HG03135 (cell line): Measurements from ENCODE around the gene ABCD1.
"Not testable (repeated sequence)": the region's sequence is repeated elsewhere in the genome, so short reads cannot be mapped to it uniquely, and the experiment has no call there.

Experiments
- ATAC-seq: cut with Tn5 transposase; IDR thresholded peaks from one replicate; pipeline ENCODE4 v1.9.1; 2021; ENCODE audit warnings: mild to moderate bottlenecking, moderate library complexity; ENCODE audit not compliant: unreplicated experiment

The ABCD1 gene

GRCh38 chrX:153746991-153747390 lies 22.3 kb downstream of the ABCD1 start:
- not testable (repeated sequence) for ATAC-seq

- not testable (repeated sequence) for ATAC-seq
Observed at GRCh38 chrX:153749017-153749416, 24.4 kb downstream of the ABCD1 start.

DNA sequence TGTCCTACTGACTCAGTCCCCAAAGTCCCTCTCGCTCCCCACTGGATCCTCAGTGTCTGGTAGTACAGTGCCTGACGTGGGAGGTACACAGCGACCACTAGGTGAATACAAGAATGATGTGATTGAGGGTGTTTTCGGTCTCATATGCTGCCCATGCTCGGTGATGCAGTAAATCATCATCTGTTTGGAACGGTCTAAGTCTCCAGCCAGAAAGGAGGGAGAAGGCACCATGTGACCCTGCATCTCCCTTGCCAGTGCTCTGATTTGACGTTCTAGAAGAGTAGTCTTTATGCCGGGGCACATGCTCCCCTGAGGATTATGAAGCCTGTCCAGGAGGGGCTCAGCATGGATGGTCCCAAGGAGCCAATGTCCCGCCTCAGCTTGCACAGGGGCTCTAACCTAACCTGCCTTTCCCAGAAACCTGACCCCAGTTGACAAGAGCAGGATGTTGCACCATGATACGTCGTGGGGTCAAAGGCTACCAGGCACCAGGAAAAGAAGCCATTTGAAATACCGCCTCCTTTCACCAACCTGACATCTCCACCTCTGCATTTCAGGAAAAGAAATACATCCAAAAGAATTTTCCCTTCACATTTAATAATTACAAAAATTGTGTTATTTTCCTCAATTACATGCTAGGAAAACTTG lies 25.6 kb downstream of the ABCD1 start:
- no peak for ATAC-seq

DNA sequence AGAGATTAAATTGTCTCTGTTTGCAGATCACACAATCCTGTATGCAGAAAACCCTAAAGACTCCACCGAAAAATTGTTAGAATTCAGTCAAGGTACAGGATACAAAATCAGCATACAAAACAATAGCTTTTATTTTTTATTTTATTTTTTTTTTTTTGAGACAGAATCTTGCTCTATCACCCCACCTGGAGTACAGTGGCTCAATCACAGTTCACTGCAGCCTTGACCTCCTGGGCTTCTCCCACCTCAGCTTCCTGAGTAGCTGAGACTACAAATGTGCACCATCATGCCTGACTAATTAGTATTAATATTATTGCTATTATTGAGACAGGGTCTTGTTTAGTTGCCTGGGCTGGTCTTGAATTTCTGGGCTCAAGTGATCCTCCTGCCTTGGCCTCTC lies 30.5 kb downstream of the ABCD1 start:
- ATAC-seq = no peak

- no peak for ATAC-seq
Observed at GRCh38 chrX:153761863-153762262, 37.2 kb downstream of the ABCD1 start.

GRCh38 chrX:153762626-153763173 lies 38.0 kb downstream of the ABCD1 start:
- no peak for ATAC-seq

DNA sequence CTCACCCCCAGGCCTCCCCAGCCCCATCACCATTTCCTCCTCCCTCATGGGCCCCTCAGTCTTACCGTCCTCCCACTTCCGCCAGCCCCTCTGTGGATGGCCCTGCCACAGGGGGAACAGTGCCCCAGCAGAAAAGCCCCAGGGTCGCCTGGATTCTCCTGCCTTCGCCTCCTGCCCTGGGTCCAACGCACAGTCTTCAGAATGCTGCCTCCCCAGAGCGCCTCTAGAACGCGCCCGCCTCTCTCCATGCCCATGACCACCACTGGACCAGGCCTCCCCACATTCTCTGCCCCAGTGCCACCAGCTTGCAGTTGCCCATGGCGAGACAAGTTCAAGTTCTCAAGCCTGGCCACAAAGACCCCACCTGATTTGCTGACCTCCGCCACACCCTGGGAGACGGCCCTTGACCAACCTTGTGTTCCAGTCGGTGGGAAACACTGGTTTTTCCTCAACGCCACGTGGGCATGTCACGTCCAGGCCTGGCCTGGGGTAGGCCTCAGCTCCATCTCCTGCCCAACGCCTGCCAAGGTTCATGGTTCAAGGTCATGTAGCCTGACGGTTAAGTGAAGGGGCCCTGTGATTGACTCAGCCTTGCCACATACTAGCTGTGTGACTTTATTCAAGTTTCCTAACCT lies 38.8 kb downstream of the ABCD1 start:
- ATAC-seq = no peak

DNA sequence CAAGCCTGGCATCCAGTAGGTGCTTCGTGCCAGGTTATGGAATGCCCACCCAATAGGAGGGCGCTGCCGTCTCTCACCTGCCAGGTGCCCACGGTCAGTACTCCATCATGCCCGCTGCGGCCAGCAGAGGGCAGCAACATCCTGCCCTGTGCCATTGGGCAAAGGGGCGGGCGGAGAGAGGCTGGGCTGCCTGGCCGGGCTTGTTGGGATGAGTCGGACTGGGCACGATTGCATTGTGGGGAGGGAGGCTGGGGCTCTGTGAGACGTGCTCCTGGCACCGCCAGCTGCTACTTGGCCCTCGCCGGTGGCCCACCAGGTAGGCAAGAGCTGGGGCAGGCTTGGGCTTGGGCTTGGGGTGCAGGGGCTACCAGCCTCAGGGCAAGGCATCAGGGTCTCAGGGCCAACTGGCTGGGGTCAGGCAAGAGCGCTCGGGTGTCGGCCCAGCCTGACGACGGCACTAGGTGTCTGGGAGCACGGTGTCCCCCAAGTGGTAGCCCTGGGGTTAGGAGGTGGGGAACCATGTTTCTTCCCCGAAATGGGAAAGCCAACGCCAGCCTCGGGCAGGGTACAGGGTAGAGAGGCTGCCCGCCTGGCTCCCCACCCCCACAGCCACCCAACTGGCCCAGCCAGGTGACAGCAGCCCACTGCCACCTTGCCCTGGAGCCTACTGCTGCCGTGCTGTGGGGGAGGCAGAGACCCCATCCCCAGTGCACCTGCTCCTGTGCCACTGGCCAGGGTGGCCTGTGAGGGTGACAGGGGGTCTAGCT lies 39.5 kb downstream of the ABCD1 start, which contains the start of gene PLXNB3:
Gene PLXNB3, plus strand, starts transcription at position 261 of the 767 bp plus-strand sequence. CDS start 1,287 bp downstream, outside the sequence.
- no peak for ATAC-seq

DNA sequence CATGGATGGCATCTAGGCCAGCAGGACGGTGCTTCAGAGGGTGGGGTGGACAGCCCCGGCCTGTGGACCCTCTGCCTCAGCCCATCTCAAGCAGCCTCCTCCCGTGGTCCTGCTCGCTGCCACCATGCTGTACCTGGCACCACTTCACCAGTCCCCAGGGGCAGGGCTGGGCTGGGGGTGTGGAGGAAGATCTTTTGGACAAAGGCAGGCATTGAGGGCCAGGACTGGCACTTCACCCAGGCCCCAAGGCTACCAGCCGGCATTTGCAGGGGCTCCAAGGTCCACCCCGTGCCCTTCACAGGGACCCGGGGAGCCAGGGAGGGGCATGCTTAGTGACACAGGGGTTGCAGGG lies 40.1 kb downstream of the ABCD1 start:
- no peak for ATAC-seq

DNA sequence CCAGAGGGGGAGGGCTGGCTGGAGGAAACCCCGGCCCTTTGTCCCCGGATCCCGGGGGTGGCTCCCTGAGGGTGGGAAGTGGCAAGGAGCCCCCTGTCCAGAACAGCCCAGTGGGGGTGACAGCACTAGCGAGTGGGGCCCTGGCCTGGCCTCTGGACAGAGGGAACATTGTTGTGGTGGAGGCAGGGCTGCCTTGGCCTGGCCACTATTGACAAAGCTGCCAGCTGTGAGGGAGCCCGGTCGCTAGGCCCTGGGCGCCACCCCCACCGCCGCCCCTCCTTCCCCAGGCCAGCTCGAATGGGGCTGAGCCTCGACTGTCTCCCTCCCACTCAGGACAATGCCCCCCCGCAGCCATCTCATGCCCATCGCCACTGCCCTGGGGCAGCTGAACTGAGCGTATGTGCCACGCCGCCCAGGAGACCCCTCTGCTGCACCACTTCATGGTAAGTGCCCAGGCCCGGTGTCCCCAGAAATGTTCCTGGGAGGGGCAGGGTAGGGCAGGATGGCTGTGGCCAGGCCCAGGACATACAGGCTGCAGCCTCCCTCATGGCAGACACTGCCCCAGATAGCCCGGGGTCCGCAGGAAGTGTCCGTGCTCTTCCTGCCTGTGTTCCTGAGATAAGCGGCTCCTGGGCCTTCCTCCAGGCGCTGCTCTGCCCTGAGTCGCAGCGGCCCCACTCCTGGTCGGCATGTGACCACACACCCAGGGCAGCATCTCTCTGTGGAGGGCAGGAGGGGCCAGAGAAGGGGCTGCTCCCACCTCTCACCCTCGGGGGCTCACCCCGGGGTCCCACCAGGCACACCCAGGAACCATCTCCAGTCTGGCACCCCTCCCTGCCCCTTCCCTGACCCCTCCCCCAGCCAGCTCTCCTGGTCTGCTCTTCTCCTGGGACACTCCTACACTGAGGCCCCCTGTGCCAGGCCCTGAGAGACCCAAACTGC lies 40.8 kb downstream of the ABCD1 start:
- ATAC-seq = no peak

DNA sequence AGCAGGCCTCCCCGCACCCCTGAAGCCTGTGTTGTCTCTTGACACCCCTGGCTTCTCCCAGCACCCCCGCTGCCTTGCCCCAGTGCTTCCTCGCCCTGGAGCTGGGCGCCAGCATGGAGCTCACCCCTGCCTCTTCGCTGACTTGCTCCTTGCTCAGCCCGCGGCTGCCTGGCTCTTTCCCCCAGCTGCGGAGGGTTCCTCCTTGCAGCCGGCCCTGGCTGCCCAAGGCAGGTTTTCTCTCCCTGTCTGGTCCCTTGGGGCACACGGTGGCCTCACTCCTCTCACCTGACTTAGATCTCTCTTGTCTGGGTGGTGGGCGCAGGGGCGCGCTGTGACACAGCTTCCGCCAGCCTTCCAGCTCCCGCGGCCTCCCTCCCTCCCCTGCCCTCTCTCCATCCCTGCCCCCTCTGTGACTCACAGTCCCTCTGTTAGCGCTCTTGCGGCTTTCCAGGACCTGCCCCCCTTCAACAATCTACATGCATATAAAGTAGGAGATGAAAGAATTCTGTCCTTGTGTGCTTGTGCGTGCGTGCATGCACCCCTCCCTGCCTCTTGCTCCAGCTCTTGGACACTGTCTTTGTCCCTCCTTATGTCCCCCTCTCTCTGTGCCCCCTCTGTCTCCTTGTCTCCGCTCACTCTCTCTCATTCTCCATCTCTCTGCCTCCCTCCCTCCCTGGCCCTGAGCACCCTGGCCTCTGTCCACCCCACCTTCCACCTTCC lies 41.6 kb downstream of the ABCD1 start:
- no peak for ATAC-seq

GRCh38 chrX:153766871-153767673 lies 42.4 kb downstream of the ABCD1 start:
- no peak for ATAC-seq

GRCh38 chrX:153767674-153768055 lies 43.0 kb downstream of the ABCD1 start:
- no peak for ATAC-seq

DNA sequence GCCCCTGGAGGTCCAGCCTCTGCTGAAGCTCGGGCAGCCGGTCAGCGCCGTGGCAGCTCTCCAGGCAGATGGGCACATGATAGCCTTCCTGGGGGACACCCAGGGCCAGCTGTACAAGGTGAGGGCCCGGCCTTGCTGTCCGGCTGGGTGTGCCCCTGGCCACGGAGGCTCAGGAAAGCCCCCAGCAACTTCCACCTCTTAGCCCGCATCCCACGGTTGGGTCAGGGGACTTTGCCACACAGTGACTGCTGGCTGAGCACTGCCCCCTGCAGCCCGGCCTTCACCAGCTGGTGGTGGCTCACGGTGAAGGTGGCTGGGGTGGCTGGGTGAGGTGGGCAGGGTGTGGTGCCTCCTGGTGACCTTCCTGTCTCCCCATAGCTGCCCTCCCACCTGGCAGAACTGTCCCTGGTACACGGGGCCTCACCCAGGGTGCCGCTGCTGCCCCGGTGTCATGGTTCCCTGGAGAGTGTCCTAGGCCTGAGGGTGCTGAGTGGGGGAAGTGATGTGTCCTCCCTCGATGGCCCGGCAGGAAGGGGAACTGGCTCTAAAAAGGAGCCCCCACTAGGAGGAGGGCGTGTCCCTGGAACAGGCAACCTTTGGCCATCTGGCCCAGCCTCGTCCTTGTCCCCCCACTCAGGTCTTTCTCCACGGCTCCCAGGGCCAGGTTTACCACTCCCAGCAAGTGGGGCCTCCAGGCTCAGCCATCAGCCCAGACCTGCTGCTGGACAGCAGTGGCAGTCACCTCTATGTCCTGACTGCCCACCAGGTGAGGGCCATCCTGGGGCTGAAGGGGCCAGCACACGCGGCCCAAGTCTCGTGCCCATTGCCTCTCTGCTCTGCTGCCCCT lies 43.9 kb downstream of the ABCD1 start:
- ATAC-seq = no peak

- no peak for ATAC-seq
Observed at GRCh38 chrX:153769158-153769864, 44.7 kb downstream of the ABCD1 start.

GRCh38 chrX:153769865-153770600 lies 45.4 kb downstream of the ABCD1 start:
- no peak for ATAC-seq
